Measurements from ENCODE around the gene RUNX1.

The RUNX1 gene

DNA sequence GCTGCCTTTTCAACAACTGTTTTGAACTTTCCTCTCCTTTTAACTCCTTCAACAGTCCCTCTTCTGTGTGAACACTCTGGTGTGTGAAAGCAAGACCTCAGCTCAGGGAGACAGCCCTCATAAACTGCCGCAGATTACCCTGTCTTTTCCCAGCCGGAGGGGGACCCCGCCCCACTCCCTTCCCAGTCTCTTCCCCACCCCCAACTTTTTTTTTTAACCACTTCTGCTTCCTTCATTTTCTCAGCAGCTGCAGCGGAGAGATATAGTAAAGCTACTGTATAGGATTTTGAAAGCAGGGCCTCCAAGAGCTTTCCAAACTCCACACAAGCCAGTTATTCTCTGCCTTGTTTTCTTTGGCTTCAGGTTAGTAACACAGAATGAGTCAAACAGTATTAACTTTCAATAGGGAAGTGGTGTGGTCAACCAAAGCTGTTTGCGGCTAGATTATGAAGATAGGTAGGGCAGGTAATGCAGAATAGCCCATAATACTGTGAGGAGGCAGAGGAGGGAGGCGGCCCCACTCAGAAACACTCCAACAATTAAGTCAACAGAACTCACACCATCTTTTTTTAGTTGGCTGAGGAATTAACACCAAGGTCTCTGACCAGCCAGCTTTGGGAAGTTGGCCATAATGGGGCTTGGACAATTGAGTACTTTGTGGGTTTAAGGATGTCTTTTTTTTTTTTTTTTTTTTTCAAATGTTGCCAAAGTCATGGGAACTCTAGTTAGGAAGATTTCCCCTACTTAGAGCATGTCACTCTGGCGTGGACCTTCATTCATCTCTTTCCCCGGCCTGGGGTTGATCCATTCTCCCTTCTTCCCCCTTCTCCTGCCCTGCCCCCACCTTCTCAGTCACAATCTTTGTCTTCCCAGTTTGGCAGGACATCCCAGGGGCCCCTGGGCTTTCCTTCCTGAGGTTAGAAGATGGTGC lies 203.3 kb downstream of the RUNX1 start:
- Mint-ChIP-seq H3K4me3 (peak overlapping the region; percentile 18 to 57 (median 54)), H3K36me3 (ENCODE audit: low read depth) (no peaks in the 10 kb centered on the region), H3K27ac (peak overlapping the region; percentile 89 to 98 (median 92)), H3K4me1 (peaks cover 54% of the 10 kb centered on the region), H3K27me3 (ENCODE audit: low read depth) (peaks cover 4% of the 10 kb centered on the region), H3K9me3 (no peaks in the 10 kb centered on the region)
- TF ChIP-seq, protein P1, sequence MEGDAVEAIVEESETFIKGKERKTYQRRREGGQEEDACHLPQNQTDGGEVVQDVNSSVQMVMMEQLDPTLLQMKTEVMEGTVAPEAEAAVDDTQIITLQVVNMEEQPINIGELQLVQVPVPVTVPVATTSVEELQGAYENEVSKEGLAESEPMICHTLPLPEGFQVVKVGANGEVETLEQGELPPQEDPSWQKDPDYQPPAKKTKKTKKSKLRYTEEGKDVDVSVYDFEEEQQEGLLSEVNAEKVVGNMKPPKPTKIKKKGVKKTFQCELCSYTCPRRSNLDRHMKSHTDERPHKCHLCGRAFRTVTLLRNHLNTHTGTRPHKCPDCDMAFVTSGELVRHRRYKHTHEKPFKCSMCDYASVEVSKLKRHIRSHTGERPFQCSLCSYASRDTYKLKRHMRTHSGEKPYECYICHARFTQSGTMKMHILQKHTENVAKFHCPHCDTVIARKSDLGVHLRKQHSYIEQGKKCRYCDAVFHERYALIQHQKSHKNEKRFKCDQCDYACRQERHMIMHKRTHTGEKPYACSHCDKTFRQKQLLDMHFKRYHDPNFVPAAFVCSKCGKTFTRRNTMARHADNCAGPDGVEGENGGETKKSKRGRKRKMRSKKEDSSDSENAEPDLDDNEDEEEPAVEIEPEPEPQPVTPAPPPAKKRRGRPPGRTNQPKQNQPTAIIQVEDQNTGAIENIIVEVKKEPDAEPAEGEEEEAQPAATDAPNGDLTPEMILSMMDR (IDR thresholded peaks at IDR 0.05; ENCODE audit: unreplicated experiment in 3 of 3) = no peak

DNA sequence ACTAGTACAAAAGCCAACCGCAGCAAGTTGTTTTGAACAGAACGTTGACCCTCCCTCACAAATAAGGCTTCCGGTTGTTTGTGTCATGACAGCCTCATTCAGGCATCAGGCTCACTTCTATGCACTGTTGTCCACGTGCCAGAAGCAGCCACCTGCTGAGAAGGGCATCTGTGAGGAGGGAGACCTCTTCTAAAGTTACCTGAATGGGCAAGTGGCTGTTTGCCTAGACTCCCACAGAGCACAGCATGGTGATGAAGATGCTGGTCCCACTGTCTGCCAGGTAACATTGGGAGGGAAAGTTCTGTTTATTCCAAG lies 204.2 kb downstream of the RUNX1 start:
- H3K9me3 Mint-ChIP-seq = no peaks in the 10 kb centered on the region
- H3K4me1 Mint-ChIP-seq = peaks cover 47% of the 10 kb centered on the region
- TF ChIP-seq, protein P1 (IDR thresholded peaks at IDR 0.05; ENCODE audit: unreplicated experiment in 3 of 3) = no peak
- no peak overlapping the region for H3K4me3 Mint-ChIP-seq
- H3K36me3 Mint-ChIP-seq (ENCODE audit: low read depth) = no peaks in the 10 kb centered on the region
- peaks cover 4% of the 10 kb centered on the region for H3K27me3 Mint-ChIP-seq (ENCODE audit: low read depth)
- H3K27ac Mint-ChIP-seq = peak overlapping the region; percentile 89 to 98 (median 92)

DNA sequence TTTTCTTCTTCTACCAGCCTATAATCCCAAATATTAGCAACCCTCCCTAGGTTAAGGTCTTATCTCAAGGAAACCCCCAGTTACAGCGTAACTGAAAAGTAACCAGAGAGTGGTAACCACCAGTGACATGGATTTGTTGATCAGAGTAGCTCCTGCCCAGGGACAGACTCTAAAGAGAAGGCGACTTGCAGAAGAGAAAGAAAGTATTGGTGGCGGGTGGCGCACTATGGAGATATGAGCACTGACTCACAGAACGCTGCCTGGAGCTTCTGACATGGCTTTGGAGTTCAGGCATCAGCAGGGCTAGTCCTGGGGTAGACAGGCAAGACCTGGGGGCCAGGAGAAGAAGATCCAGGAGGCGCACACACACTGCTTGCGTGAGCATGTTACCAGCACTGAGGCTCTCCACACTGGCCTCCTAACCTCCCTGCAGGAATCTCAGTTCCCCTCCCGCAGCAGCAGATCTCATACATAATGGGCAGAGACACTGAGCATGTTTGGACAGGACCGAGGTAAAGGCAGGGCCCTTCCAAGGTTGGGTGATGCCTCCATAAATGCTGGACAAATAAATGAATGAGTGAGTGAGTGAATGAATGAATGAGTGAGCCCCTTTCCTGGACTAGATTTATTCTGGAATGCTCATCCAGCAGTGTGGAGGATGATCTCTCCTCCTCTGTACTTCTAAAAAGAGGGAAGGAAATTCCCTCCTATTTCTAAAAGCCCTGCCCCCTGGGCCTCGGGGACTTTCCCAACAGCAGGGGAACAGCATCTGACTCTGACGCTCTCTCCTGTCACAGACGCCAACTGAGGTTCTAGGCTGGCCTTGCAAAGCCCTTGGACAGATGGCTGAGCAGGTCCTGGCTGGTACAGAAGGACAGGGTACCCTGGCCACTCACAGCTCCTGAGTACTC lies 204.8 kb downstream of the RUNX1 start:
- Mint-ChIP-seq H3K36me3 (ENCODE audit: low read depth) (no peaks in the 10 kb centered on the region), H3K27ac (peak overlapping the region; percentile 67 to 98 (median 92)), H3K4me1 (peaks cover 47% of the 10 kb centered on the region), H3K9me3 (no peaks in the 10 kb centered on the region), H3K4me3 (peak overlapping the region in 1 of 3 experiments; percentile 21), H3K27me3 (ENCODE audit: low read depth) (peaks cover 4% of the 10 kb centered on the region)
- TF ChIP-seq, protein P1 (IDR thresholded peaks at IDR 0.05; ENCODE audit: unreplicated experiment in 3 of 3) = no peak

DNA sequence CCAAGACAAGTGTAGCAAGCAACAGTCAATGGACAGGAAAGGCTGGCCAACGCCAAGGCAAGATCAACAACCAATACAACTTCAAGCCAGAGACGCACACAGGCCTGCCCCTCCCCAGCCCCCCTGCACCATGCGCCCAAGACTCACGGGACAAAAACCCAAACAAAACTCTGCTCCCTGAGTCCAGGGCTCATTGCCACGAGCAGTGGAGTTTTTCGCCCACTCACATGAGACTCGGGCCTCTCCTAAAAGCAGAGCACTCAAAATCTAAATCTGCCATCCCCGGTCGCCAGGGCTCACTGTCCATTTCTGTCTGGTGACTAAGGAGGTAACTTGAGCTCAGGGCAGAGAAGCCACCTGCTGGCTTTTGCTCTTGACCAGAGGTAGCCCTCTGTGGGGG lies 205.5 kb downstream of the RUNX1 start:
- TF ChIP-seq, protein P1 (IDR thresholded peaks at IDR 0.05; ENCODE audit: unreplicated experiment in 3 of 3) = no peak
- H3K27me3 Mint-ChIP-seq (ENCODE audit: low read depth) = peaks cover 4% of the 10 kb centered on the region

DNA sequence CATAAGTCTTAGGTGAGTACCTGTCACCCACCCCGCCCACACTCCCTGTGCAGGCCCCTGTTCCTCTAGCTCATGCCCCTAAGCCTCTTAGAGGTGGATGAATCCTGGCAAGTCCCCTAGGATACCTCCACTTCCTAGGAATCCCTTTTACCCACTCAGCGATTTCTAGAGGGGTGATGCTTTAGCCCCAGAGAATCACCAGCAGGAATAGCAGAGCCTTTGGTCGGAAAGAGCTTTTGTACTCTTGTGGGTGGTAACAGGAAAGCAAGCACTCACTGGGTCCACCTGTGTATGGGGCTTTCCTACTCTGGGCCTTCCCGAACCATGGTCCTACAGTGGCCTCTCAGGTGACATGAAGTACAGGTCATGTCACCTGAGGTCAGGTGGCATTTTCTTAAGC lies 207.9 kb downstream of the RUNX1 start:
- Mint-ChIP-seq H3K27me3 (ENCODE audit: low read depth) (peaks cover 7% of the 10 kb centered on the region), H3K4me3 (no peak overlapping the region), H3K4me1 (peaks cover 40% of the 10 kb centered on the region), H3K9me3 (no peaks in the 10 kb centered on the region), H3K27ac (no peak overlapping the region), H3K36me3 (ENCODE audit: low read depth) (no peaks in the 10 kb centered on the region)
- TF ChIP-seq, protein P1 (IDR thresholded peaks at IDR 0.05; ENCODE audit: unreplicated experiment in 3 of 3) = no peak

More for the DNA sequence above, 205.5 kb downstream of the RUNX1 start:
- Mint-ChIP-seq H3K36me3 (ENCODE audit: low read depth) (no peaks in the 10 kb centered on the region), H3K27ac (peak overlapping the region in 2 of 3 experiments; percentile 92 to 98), H3K4me3 (no peak overlapping the region), H3K9me3 (no peaks in the 10 kb centered on the region), H3K4me1 (peaks cover 47% of the 10 kb centered on the region)
